MCF 10A (cell line): ENCODE measurements around the gene CYB561D1. TPM values are rescaled to one million over a fixed set of nuclear protein-coding genes. Genes with fewer than 3 reads are reported as not detected.
A peak's percentile ranks its signal among the peaks of the same experiment; 100 is the strongest.

Experiments
- BruUV-seq: library from RNA; stranded (reverse); fragments of 400-500 nt; replicated peaks from 2 replicates; lab custom pipeline; 2021; lab: Mats Ljungman, UMichigan
- CTCF ChIA-PET: fragments of 300-600 bp; sonication (Branson Sonifier 250); formaldehyde crosslinking; extraction: SDS; loops from one replicate; lab custom pipeline; 2021; ENCODE audit warnings: antibody characterized with exemption, inconsistent platforms; lab: Yijun Ruan, JAX
- POLR2A ChIA-PET: fragments of 300-600, 350-650 bp; sonication (Branson Sonifier 250); formaldehyde crosslinking; extraction: SDS; loops from one replicate; lab custom pipeline; 2020; ENCODE audit warnings: antibody characterized with exemption, inconsistent platforms; lab: Yijun Ruan, JAX
- DNase-seq: peaks from one replicate; pipeline ENCODE4 v3.0.0-alpha.2; 2018; ENCODE audit not compliant: unreplicated experiment
- H3K27ac Mint-ChIP-seq: one replicate; pipeline ENCODE4 v1.8.0; 2022; ENCODE audit warnings: mild to moderate bottlenecking, low read depth, mixed read lengths; ENCODE audit not compliant: unreplicated experiment
- H3K27me3 Mint-ChIP-seq: one replicate; pipeline ENCODE4 v1.8.0; 2022; ENCODE audit warnings: mixed read lengths; ENCODE audit not compliant: insufficient read depth, unreplicated experiment
- H3K36me3 Mint-ChIP-seq: one replicate; pipeline ENCODE4 v1.8.0; 2022; ENCODE audit warnings: mild to moderate bottlenecking, moderate library complexity, mixed read lengths; ENCODE audit not compliant: insufficient read depth, unreplicated experiment
- H3K4me1 Mint-ChIP-seq: one replicate; pipeline ENCODE4 v1.8.0; 2022; ENCODE audit warnings: mixed read lengths; ENCODE audit not compliant: insufficient read depth, unreplicated experiment
- H3K4me3 Mint-ChIP-seq: one replicate; pipeline ENCODE4 v1.8.0; 2022; ENCODE audit warnings: mild to moderate bottlenecking, moderate library complexity, mixed read lengths; ENCODE audit not compliant: unreplicated experiment
- H3K9me3 Mint-ChIP-seq: one replicate; pipeline ENCODE4 v1.8.0; 2022; ENCODE audit warnings: mixed read lengths; ENCODE audit not compliant: unreplicated experiment
- CTCF ChIP-seq: fragments of 200-600 bp; IDR thresholded peaks from one replicate; pipeline ENCODE4 v1.8.0; 2022; ENCODE audit warnings: antibody characterized with exemption, mild to moderate bottlenecking; ENCODE audit not compliant: unreplicated experiment
- intact Hi-C: fragments of 100-400 bp; cut with micrococcal nuclease; formaldehyde crosslinking; loops from 2 replicates; pipeline ENCODE4 v1.14.1; 2022
- total RNA-seq: library from RNA; stranded (reverse); gene quantifications from 2 replicates; pipeline ENCODE4 v1.2.3, GENCODE V29; 2022

CYB561D1 gene
- total RNA-seq, 1 experiment from 2014 or later = 6.9 TPM

DNA sequence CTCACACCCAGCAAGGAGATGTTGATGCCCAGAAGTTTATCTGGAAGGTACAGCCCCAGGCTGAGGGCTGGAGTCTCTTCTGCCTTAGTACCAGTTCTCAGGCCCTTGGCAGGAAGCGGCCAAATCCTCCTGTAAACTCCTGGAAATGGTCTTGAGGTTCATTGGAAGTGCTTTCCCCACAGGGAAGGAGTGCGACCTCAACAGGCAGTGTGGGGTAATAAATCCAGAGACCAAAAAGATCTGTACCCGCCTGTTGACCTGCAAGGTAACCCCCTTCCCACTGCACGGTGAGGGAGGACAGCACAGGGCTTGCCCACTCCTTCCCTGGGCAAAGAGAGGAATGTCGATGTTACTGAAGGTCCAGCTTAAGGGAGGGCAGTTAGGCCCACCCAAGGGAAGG lies 5.7 kb upstream of the CYB561D1 start:
- no peak for TF ChIP-seq CTCF
- Mint-ChIP-seq H3K4me3 (no peak overlapping the region), H3K9me3 (no peaks in the 10 kb centered on the region), H3K27me3 (no peaks in the 10 kb centered on the region), H3K36me3 (peaks cover 16% of the 10 kb centered on the region), H3K4me1 (peaks cover 6% of the 10 kb centered on the region), H3K27ac (no peak overlapping the region)
- DNase-seq = no peak
- BruUV-seq = no TSS peak
- intact Hi-C loops = no loop called here
- POLR2A ChIA-PET = interaction anchor here (0.6 kb wide), 1 partner anchor 25 kb away, joined by 3 read pairs; no protein-coding TSS in a partner anchor
- CTCF ChIA-PET = interaction anchor here (0.7 to 40.0 kb wide), 6 partner anchors 9 to 88 kb away, joined by 3 to 1071 read pairs (median 10); partner anchors contain the start of genes AMIGO1 and GPR61

- no peak for DNase-seq
- Mint-ChIP-seq H3K4me3 (no peak overlapping the region), H3K36me3 (peaks cover 16% of the 10 kb centered on the region), H3K9me3 (no peaks in the 10 kb centered on the region), H3K4me1 (peaks cover 6% of the 10 kb centered on the region), H3K27me3 (no peaks in the 10 kb centered on the region), H3K27ac (no peak overlapping the region)
- no peak for TF ChIP-seq CTCF
- ChIA-PET CTCF (interaction anchor here (0.7 to 40.0 kb wide), 7 partner anchors 9 to 89 kb away, joined by 3 to 1071 read pairs (median 5); partner anchors contain the start of genes AMIGO1 and GPR61), POLR2A (interaction anchor here (0.6 kb wide), 1 partner anchor 24 kb away, joined by 3 read pairs; no protein-coding TSS in a partner anchor)
- no TSS peak for BruUV-seq
- intact Hi-C loops = no loop called here
These were observed 5.2 kb upstream of the CYB561D1 start for GRCh38 chr1:109488696-109489095.

GRCh38 chr1:109490029-109490933 lies 3.6 kb upstream of the CYB561D1 start:
- Mint-ChIP-seq H3K9me3 (no peaks in the 10 kb centered on the region), H3K27ac (no peak overlapping the region), H3K4me1 (no peaks in the 10 kb centered on the region), H3K36me3 (peaks cover 16% of the 10 kb centered on the region), H3K27me3 (no peaks in the 10 kb centered on the region), H3K4me3 (no peak overlapping the region)
- DNase-seq = peak; percentile 62
- POLR2A ChIA-PET = interaction anchor here (1.1 to 5.6 kb wide), 2 partner anchors 41 to 251 kb away, joined by 3 to 38 read pairs; no protein-coding TSS in a partner anchor
- BruUV-seq = no TSS peak
- TF ChIP-seq CTCF = peak; percentile 60
- CTCF ChIA-PET = interaction anchor here (0.5 to 40.0 kb wide), 26 partner anchors 9 to 1707 kb away, joined by 3 to 1071 read pairs (median 4); partner anchors contain the start of genes AMIGO1 and GPR61
- intact Hi-C loops = loop anchor here (1.0 to 5.0 kb wide), 2 partner anchors 42 to 63 kb away; partner anchors contain the start of gene PSMA5

GRCh38 chr1:109490934-109491302 lies 3.0 kb upstream of the CYB561D1 start:
- Mint-ChIP-seq H3K4me3 (no peak overlapping the region), H3K27ac (no peak overlapping the region), H3K9me3 (no peaks in the 10 kb centered on the region), H3K4me1 (no peaks in the 10 kb centered on the region), H3K36me3 (peaks cover 18% of the 10 kb centered on the region), H3K27me3 (no peaks in the 10 kb centered on the region)
- intact Hi-C loops = loop anchor here (1.0 to 5.0 kb wide), 2 partner anchors 41 to 64 kb away; partner anchors contain the start of gene PSMA5
- CTCF ChIA-PET = interaction anchor here (0.6 to 40.0 kb wide), 22 partner anchors 8 to 690 kb away, joined by 3 to 1071 read pairs (median 4); partner anchors contain the start of genes AMIGO1 and GPR61
- BruUV-seq = no TSS peak
- POLR2A ChIA-PET = interaction anchor here (1.1 to 5.6 kb wide), 2 partner anchors 40 to 251 kb away, joined by 3 to 38 read pairs; no protein-coding TSS in a partner anchor
- DNase-seq = no peak
- TF ChIP-seq CTCF = no peak
